ENCODE data around the gene GPANK1. TPM values are rescaled to one million over a fixed set of nuclear protein-coding genes. Genes with fewer than 3 reads are reported as not detected.
A peak's percentile ranks its signal among the peaks of the same experiment; 100 is the strongest.

Gene GPANK1
- polyA plus RNA-seq, 10 donors = 10.1 to 16.9 (median 12.2) TPM

- DNase-seq = no peak
Observed at GRCh38 chr6:31692353-31692752, 27.6 kb upstream of the GPANK1 start.

GRCh38 chr6:31691564-31692108 is 26.8 kb upstream of the GPANK1 start:
- no peak for DNase-seq

GRCh38 chr6:31691078-31691463 is 26.3 kb upstream of the GPANK1 start:
- no peak for DNase-seq

- no peak for DNase-seq
Observed at GRCh38 chr6:31690231-31691077, 25.7 kb upstream of the GPANK1 start.

- DNase-seq = no peak
Observed at GRCh38 chr6:31689249-31690110, 24.7 kb upstream of the GPANK1 start.

- DNase-seq = no peak
Observed at GRCh38 chr6:31687860-31688693, 23.3 kb upstream of the GPANK1 start.

- no peak for DNase-seq
Observed at GRCh38 chr6:31687321-31687720, 22.5 kb upstream of the GPANK1 start.

- no peak for DNase-seq
Observed at GRCh38 chr6:31686483-31686882, 21.7 kb upstream of the GPANK1 start.

- peak in 1 of 3 donors; percentile 33 for DNase-seq
Observed at GRCh38 chr6:31683591-31683990, 18.8 kb upstream of the GPANK1 start.

GRCh38 chr6:31681135-31681671 is 16.4 kb upstream of the GPANK1 start:
- DNase-seq = no peak

- peak; percentile 78 to 95 (median 90) for DNase-seq
Observed at GRCh38 chr6:31680226-31681134, 15.7 kb upstream of the GPANK1 start, which contains the start of gene LY6G5C. LY6G5C (minus strand) TSS chr6:31681067; CDS start chr6:31680373, 694 bp downstream.

GRCh38 chr6:31677955-31678354 is 13.2 kb upstream of the GPANK1 start:
- DNase-seq = no peak

- no peak for DNase-seq
Observed at GRCh38 chr6:31676904-31677303, 12.1 kb upstream of the GPANK1 start.

- DNase-seq = no peak
Observed at GRCh38 chr6:31676322-31676903, 11.6 kb upstream of the GPANK1 start.

GRCh38 chr6:31669676-31670075 is 4.9 kb upstream of the GPANK1 start, which contains the start of gene LY6G5B:
LY6G5B (plus strand) TSS chr6:31669976; CDS start chr6:31670951, 975 bp downstream.
- DNase-seq = no peak

GRCh38 chr6:31666337-31666965 is 1.7 kb upstream of the GPANK1 start:
- DNase-seq = peak in 1 of 3 donors; percentile 20

- DNase-seq = peak; percentile 98 to 99 (median 99)
Observed at GRCh38 chr6:31665501-31666336, 922 bp upstream of the GPANK1 start, which contains the start of gene CSNK2B. CSNK2B (plus strand) TSS chr6:31666080; CDS start chr6:31666832, 752 bp downstream.

All from muscle of back (tissue), 11 donors.